SK-N-MC (cell line): Measurements from ENCODE around the gene TSHZ1.

Experiments used
- EZH2 ChIP-seq: fragments of 200-600 bp; sonication (generic); IDR thresholded peaks from one replicate; pipeline ENCODE4 v1.6.1; 2017; ENCODE audit warnings: antibody characterized with exemption
- POLR2AphosphoS5 ChIP-seq: IDR thresholded peaks from 2 replicates; pipeline ENCODE4 v1.6.1; 2012; ENCODE audit warnings: mild to moderate bottlenecking, low read depth, low read length, borderline replicate concordance

DNA sequence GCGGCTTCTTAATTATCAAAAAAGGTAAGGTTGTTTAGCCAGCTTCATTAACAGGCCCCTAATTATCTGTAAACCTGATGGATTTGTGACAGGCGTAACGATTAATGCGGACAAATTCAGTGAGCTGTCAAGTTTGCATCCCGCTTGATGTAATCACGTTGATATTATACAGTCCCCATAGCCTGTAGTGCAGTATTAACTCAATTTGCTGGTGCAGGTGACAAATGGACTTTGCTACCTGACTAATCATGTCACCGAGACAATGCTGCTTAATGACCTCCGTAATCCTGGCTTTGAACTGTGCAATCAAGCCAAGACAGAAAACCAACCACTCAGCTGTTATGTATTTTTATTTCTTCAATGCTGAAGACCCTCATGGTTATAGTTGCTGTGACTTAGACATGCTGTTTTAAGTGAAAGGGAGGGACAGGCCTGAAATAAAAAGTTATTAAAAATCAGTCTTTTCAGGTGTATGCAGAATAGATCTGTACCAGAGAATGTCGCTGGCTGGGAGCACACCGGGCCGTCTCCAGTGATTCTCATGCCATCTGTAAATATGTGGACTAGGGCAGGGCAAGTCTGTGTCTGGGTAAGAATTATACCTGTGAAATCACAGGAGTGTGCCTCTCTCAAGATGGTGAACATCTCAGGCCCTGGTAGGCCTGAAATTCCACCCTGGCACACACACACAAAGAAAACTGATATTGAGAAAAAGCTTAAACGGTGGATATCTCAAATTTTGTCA lies 4.3 kb downstream of the TSHZ1 start:
- TF ChIP-seq POLR2AphosphoS5 (no peak), EZH2 (no peak)
